ENCODE data around the gene GPC1.
A peak's percentile ranks its signal among the peaks of the same experiment; 100 is the strongest.

The GPC1 gene

GRCh38 chr2:240437861-240438809 is 2.7 kb downstream of the GPC1 start:
- DNase-seq (ENCODE audit: low read depth) = no peak
- peak; percentile 92 for TF ChIP-seq CTCF (conservative IDR thresholded peaks at IDR 0.05; ENCODE audit: low read depth, low read length)
- peak overlapping the region; percentile 9 for H3K4me3 ChIP-seq (ENCODE audit: low read length)

GRCh38 chr2:240438810-240439697 is 3.6 kb downstream of the GPC1 start:
- no peak for DNase-seq (ENCODE audit: low read depth)
- no peak for TF ChIP-seq CTCF (conservative IDR thresholded peaks at IDR 0.05; ENCODE audit: low read depth, low read length)
- H3K4me3 ChIP-seq (ENCODE audit: low read length) = no peak overlapping the region

GRCh38 chr2:240439698-240440151 is 4.3 kb downstream of the GPC1 start:
- no peak overlapping the region for H3K4me3 ChIP-seq (ENCODE audit: low read length)
- no peak for DNase-seq (ENCODE audit: low read depth)
- TF ChIP-seq CTCF (conservative IDR thresholded peaks at IDR 0.05; ENCODE audit: low read depth, low read length) = no peak

GRCh38 chr2:240440251-240440650 is 4.8 kb downstream of the GPC1 start:
- no peak for TF ChIP-seq CTCF (conservative IDR thresholded peaks at IDR 0.05; ENCODE audit: low read depth, low read length)
- DNase-seq (ENCODE audit: low read depth) = no peak
- H3K4me3 ChIP-seq (ENCODE audit: low read length) = no peak overlapping the region

GRCh38 chr2:240440704-240441320 is 5.3 kb downstream of the GPC1 start:
- no peak overlapping the region for H3K4me3 ChIP-seq (ENCODE audit: low read length)
- TF ChIP-seq CTCF (conservative IDR thresholded peaks at IDR 0.05; ENCODE audit: low read depth, low read length) = no peak
- no peak for DNase-seq (ENCODE audit: low read depth)

- no peak overlapping the region for H3K4me3 ChIP-seq (ENCODE audit: low read length)
- no peak for DNase-seq (ENCODE audit: low read depth)
- TF ChIP-seq CTCF (conservative IDR thresholded peaks at IDR 0.05; ENCODE audit: low read depth, low read length) = no peak
Observed at GRCh38 chr2:240441326-240441992, 6.0 kb downstream of the GPC1 start.

Data from retinal pigment epithelial cell (primary cell).